Thyroid gland (tissue), 4 donors: ENCODE measurements around the gene P2RX7. TPM values are rescaled to one million over a fixed set of nuclear protein-coding genes. Genes with fewer than 3 reads are reported as not detected.

Experiments used
- DNase-seq, 2 donors: peaks; one replicate each; pipeline ENCODE4 v3.0.0-alpha.2; 2019
- H3K27ac ChIP-seq, 3 donors: fragments of 200-600 bp; sonication (generic); 1 replicate in 2 of 3; 2 replicates in 1 of 3; pipeline ENCODE4 v1.5.1; 2016 to 2019; ENCODE audit warnings: mild to moderate bottlenecking in 1 of 3, moderate library complexity in 1 of 3
- H3K27me3 ChIP-seq: fragments of 200-600 bp; sonication (generic); one replicate; pipeline ENCODE4 v1.5.1; 2019
- H3K36me3 ChIP-seq, 2 donors: fragments of 200-600 bp; sonication (generic); one replicate each; pipeline ENCODE4 v1.5.1; 2016 to 2019
- H3K4me1 ChIP-seq, 2 donors: fragments of 200-600 bp; sonication (generic); one replicate each; pipeline ENCODE4 v1.5.1; 2017 to 2019
- H3K4me3 ChIP-seq, 3 donors: fragments of 200-600 bp; sonication (generic); replicated peaks in 1 of 3; 1 replicate in 2 of 3; 2 replicates in 1 of 3; pipeline ENCODE4 v1.5.1; 2016; ENCODE audit warnings: mild to moderate bottlenecking in 1 of 3
- H3K9me3 ChIP-seq: fragments of 200-600 bp; sonication (generic); one replicate; pipeline ENCODE4 v1.5.1; 2017
- CTCF ChIP-seq, 6 experiments: fragments of 200-600 bp in 3 of 6; fragments of 450-650 bp in 3 of 6; sonication (generic) in 3 of 6; IDR thresholded peaks; one replicate each; pipeline ENCODE4 v1.5.1; 2016 to 2019; ENCODE audit warnings: antibody characterized with exemption in 6 of 6, mild to moderate bottlenecking in 2 of 6, inconsistent platforms in 1 of 6, moderate library complexity in 1 of 6
- POLR2A ChIP-seq, 2 donors: fragments of 450-650 bp; IDR thresholded peaks; one replicate each; pipeline ENCODE4 v1.6.1; 2017; ENCODE audit warnings: antibody characterized with exemption in 2 of 2, mild to moderate bottlenecking in 2 of 2, moderate library complexity in 1 of 2
- WGBS, 2 donors: methylation state at CpG; one replicate each; pipeline ENCODE4 v1.1.5; 2017; 5-methylcytosine and 5-hydroxymethylcytosine counted together
- intact Hi-C: fragments of 100-400 bp; cut with DNase I; formaldehyde crosslinking; loops from one replicate; pipeline ENCODE4 v1.15.1; 2023
- total RNA-seq, 4 donors: library from RNA; depleted of rRNA; stranded (reverse); fragments of >200 nt; gene quantifications; one replicate each; pipeline ENCODE4 v1.2.3, GENCODE V29; 2016

Gene P2RX7
- total RNA-seq, 4 donors from 2014 or later: 0.44 to 1.5 (median 0.73) TPM

DNA sequence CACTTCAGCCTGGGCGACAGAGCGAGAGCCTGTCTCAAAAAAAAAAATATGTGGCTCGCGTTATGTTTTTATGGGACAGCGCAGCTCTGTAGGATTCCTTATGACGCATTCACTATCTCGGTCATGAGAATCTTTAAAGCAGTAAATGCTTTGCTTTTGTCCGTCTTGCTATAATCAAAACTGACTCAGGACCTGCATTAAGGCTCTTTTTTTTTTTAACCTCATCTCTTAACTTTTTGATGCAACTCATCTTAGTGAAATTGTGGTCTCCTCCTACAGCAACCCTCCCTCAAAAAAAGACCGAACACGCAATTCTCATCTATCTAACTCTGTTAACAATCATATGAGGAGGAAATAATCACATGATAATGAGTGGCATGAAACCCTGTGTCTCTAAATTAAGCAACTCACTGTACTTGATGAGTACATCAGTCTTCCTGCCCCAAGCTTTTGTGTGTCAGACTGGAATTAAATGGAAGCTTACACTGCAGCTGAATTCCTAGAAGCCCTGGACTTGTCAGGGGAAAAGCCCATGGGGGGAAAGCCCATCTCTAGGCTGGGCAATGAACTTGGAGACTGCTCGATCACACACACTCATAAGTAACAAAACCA, 81.6 kb downstream of the P2RX7 start:
- TF ChIP-seq CTCF (IDR thresholded peaks at IDR 0.05) (no peak), POLR2A (IDR thresholded peaks at IDR 0.05) (no peak)
- Histone ChIP-seq H3K9me3 (no peaks in the 10 kb centered on the region), H3K4me1 (peaks cover 6 to 12% of the 10 kb centered on the region in 2 donors), H3K27ac (peak overlapping the region in 1 of 3 donors; percentile 40), H3K27me3 (no peaks in the 10 kb centered on the region), H3K36me3 (no peaks in the 10 kb centered on the region), H3K4me3 (no peak overlapping the region)
- 85 to 95% methylated on average over 11 of the region's 11 CpGs for WGBS, 2 donors
- DNase-seq: no peak
- intact Hi-C loops: no loop called here

- Histone ChIP-seq H3K4me3 (no peak overlapping the region), H3K27me3 (no peaks in the 10 kb centered on the region), H3K27ac (peak overlapping the region in 1 of 3 donors; percentile 40), H3K9me3 (no peaks in the 10 kb centered on the region), H3K36me3 (no peaks in the 10 kb centered on the region), H3K4me1 (peaks cover 6 to 12% of the 10 kb centered on the region in 2 donors)
- TF ChIP-seq POLR2A (IDR thresholded peaks at IDR 0.05): no peak
- TF ChIP-seq CTCF (IDR thresholded peaks at IDR 0.05): no peak
- WGBS, 2 donors: 74 to 84% methylated on average over 14 of the region's 14 CpGs
- intact Hi-C loops: no loop called here
- DNase-seq: no peak
These were observed 82.4 kb downstream of the P2RX7 start for GRCh38 chr12:121214855-121215745.

DNA sequence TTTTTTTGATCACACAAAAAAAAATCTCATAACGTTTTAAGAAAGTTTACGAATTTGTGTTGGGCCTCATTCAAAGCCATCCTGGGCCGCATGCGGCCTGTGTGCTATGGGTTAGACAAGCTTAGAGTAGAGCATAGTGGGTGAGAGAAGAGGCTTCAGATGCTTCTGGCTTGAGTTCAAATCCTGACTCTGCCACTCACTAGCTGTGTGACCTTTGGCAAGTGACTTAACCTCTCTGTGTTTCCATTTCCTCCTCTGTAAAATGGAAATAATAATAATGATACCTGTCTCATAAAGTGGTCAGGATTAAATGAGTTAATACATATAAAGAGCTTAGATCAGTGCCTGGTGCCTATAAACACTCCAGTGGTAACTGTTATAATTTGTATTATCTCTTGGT, 83.4 kb downstream of the P2RX7 start:
- WGBS, 2 donors: 95 to 97% methylated on average over 4 of the region's 4 CpGs
- H3K4me1 ChIP-seq: peaks cover 0 to 3% of the 10 kb centered on the region in 2 donors
- DNase-seq: no peak
- H3K27me3 ChIP-seq: no peaks in the 10 kb centered on the region
- H3K36me3 ChIP-seq: no peaks in the 10 kb centered on the region
- no peak overlapping the region for H3K4me3 ChIP-seq
- H3K27ac ChIP-seq: no peak overlapping the region
- intact Hi-C loops: no loop called here
- no peaks in the 10 kb centered on the region for H3K9me3 ChIP-seq
- no peak for TF ChIP-seq CTCF (IDR thresholded peaks at IDR 0.05)
- TF ChIP-seq POLR2A (IDR thresholded peaks at IDR 0.05): no peak

DNA sequence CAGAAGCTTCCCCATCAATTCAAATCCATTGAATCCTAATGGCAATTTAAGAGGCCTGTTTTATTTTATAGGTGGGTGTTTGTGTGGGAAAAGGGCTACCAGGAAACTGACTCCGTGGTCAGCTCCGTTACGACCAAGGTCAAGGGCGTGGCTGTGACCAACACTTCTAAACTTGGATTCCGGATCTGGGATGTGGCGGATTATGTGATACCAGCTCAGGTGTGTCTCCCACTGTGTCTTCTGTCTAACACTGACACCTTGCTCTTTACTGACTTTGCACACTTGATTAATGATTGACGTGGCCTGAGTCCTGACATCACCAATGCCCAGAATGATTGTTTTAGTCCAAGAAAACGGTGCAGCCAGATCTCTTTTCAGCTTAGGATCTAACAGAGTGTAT, 84.4 kb downstream of the P2RX7 start:
- H3K4me1 ChIP-seq: no peaks in the 10 kb centered on the region
- H3K27ac ChIP-seq: no peak overlapping the region
- H3K9me3 ChIP-seq: no peaks in the 10 kb centered on the region
- no peaks in the 10 kb centered on the region for H3K36me3 ChIP-seq
- TF ChIP-seq CTCF (IDR thresholded peaks at IDR 0.05) (no peak), POLR2A (IDR thresholded peaks at IDR 0.05) (no peak)
- WGBS, 2 donors: 83 to 95% methylated on average over 8 of the region's 8 CpGs
- DNase-seq: no peak
- H3K4me3 ChIP-seq: no peak overlapping the region
- no peaks in the 10 kb centered on the region for H3K27me3 ChIP-seq
- intact Hi-C loops: no loop called here

GRCh38 chr12:121217761-121218160, 85.1 kb downstream of the P2RX7 start:
- Histone ChIP-seq H3K4me1 (no peaks in the 10 kb centered on the region), H3K9me3 (no peaks in the 10 kb centered on the region), H3K4me3 (no peak overlapping the region), H3K36me3 (no peaks in the 10 kb centered on the region), H3K27ac (no peak overlapping the region), H3K27me3 (no peaks in the 10 kb centered on the region)
- 86 to 87% methylated on average over 5 of the region's 5 CpGs for WGBS, 2 donors
- DNase-seq: no peak
- TF ChIP-seq POLR2A (IDR thresholded peaks at IDR 0.05): no peak
- TF ChIP-seq CTCF (IDR thresholded peaks at IDR 0.05): no peak
- intact Hi-C loops: no loop called here
